MM.1S (cell line): ENCODE measurements around the gene PRKCE.

Experiments
- EZH2 ChIP-seq: fragments of 300-600 bp; sonication (generic); optimal IDR thresholded peaks from 2 replicates; pipeline ENCODE3; 2017; ENCODE audit warnings: low read depth, mild to moderate bottlenecking, antibody characterized with exemption, low read length, mixed read lengths
- TF ChIP-seq, protein P1 (sequence below): fragments of 300-600 bp; sonication (generic); IDR thresholded peaks from 2 replicates; pipeline ENCODE4 v1.5.1; 2016; ENCODE audit warnings: antibody characterized with exemption, low read length, mixed read lengths

DNA sequence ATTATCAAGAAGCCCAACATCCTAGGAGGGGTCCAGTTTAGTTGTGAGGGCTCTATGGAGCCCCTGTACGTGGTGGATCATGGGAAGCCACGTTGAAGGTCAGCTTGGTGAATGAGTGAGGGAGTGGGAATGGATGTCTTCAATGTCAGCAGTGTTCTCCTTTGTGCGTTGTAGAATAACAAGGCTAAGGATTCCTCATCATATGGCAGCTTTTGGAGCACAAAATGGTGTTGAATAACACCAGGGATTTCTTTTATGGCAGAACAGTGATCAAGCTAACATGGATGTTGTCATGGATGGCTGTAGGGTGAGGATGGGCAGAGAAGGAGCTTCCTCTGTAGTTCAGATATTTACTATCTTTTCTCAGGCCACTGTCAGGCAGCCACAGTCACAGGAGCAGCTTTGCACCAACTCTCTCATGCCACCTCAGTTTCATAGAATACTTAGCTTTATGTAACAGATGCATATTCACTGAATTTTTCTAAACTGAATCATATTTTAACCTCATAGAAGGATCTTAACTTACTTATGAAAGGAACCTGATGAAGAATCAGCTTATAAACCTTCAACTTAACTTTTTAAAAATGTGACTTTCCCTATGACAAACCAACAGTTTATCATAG, 361.3 kb downstream of the PRKCE start:
- TF ChIP-seq EZH2: no peak
- TF ChIP-seq, protein P1, sequence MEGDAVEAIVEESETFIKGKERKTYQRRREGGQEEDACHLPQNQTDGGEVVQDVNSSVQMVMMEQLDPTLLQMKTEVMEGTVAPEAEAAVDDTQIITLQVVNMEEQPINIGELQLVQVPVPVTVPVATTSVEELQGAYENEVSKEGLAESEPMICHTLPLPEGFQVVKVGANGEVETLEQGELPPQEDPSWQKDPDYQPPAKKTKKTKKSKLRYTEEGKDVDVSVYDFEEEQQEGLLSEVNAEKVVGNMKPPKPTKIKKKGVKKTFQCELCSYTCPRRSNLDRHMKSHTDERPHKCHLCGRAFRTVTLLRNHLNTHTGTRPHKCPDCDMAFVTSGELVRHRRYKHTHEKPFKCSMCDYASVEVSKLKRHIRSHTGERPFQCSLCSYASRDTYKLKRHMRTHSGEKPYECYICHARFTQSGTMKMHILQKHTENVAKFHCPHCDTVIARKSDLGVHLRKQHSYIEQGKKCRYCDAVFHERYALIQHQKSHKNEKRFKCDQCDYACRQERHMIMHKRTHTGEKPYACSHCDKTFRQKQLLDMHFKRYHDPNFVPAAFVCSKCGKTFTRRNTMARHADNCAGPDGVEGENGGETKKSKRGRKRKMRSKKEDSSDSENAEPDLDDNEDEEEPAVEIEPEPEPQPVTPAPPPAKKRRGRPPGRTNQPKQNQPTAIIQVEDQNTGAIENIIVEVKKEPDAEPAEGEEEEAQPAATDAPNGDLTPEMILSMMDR: no peak
